T-helper 1 cell (primary cell): Measurements from ENCODE around the gene RLF.
"Not testable (repeated sequence)": the region's sequence is repeated elsewhere in the genome, so short reads cannot be mapped to it uniquely, and the experiment has no call there.

ENCODE experiments used
- DNase-seq, 5 donors: peaks; one replicate each; pipeline ENCODE4 v3.0.0-alpha.2; 2012 to 2020

Gene RLF

GRCh38 chr1:40162753-40163441 is 1.7 kb downstream of the RLF start:
- DNase-seq = no peak

DNA sequence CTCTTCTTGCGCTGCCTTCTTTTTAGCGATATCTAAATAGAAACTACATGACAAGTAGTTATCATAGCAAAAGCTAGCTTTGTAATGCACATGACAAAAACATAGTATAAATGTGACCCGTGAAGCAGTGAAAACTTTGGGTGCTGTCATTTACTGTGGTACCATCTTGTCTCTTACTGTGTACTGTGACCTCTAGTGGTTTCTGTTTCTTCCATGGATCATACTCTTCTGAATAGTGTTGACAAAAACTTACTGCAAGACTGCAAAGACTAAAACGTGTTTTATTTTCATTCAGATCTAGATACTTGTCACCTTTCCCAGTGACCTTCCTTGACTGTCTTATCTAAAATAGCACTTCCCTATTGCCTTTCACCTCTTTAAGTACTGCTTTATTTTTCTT is 6.1 kb downstream of the RLF start:
- no peak for DNase-seq

- DNase-seq = no peak
Observed at GRCh38 chr1:40171036-40171435, 9.8 kb downstream of the RLF start.

GRCh38 chr1:40174788-40175187 is 13.6 kb downstream of the RLF start:
- DNase-seq = no peak

DNA sequence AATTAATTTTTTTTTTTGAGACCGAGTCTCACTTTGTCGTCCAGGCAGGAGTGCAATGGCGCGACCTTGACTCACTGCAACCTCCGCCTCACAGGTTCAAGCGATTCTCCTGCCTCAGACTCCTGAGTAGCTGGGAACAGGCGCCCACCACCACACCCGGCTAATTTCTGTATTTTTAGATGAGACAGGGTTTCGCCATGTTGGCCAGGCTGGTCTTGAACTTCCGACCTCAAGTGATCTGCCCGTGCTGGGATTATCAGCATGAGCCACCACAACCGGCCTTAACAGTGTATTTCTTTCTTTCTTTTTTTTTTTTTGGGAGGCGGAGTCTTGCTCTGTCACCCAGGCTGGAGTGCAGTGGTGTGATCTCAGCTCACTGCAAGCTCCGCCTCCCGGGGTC is 15.8 kb downstream of the RLF start:
- DNase-seq = not testable (repeated sequence)

GRCh38 chr1:40178200-40178599 is 17.0 kb downstream of the RLF start:
- no peak for DNase-seq

GRCh38 chr1:40179496-40180089 is 18.4 kb downstream of the RLF start:
- no peak for DNase-seq

GRCh38 chr1:40183055-40183710 is 22.0 kb downstream of the RLF start:
- DNase-seq = peak in 1 of 5 donors; percentile 15

- no peak for DNase-seq
Observed at GRCh38 chr1:40184193-40184592, 23.0 kb downstream of the RLF start.

- peak in 2 of 5 donors; percentile 10 to 77 for DNase-seq
Observed at GRCh38 chr1:40185951-40186864, 25.0 kb downstream of the RLF start.

DNA sequence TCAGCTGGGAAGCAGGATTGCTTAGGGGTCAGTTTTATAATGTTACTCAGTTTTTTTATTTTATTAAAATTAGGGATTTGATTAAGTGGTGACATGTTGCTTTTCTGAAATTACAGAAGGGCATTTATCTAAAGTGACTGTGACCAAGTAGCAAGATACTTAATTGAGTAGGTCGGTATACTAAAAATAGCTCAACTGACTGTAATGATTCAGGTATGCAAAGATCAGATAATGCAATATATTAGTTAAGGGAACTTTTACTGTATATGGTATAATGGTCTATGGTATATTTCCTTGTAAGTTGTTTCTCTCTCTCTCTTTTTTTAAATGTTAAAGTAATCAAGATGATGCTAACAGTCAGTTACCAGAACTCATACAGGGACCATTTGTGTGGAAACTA is 26.2 kb downstream of the RLF start:
- no peak for DNase-seq

- not testable (repeated sequence) for DNase-seq
Observed at GRCh38 chr1:40194639-40195038, 33.5 kb downstream of the RLF start.

DNA sequence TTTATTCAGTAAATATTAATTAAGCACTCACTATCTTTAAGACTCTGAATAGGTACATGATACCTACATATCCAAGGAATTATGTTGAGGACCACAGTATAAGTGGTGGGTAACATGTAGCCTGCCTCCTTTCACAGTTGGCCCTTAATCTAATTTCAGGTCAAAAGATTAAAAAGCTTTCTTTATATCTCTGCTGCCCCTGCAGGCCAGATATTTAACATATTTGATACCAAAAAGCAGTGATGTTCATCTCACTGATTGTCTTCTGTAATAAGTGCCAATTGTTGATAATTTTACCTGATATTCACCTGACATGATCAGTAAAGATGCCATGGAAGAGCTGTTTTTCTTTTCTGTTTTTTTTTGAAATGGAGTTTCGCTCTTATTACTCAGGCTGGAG is 36.5 kb downstream of the RLF start:
- no peak for DNase-seq

DNA sequence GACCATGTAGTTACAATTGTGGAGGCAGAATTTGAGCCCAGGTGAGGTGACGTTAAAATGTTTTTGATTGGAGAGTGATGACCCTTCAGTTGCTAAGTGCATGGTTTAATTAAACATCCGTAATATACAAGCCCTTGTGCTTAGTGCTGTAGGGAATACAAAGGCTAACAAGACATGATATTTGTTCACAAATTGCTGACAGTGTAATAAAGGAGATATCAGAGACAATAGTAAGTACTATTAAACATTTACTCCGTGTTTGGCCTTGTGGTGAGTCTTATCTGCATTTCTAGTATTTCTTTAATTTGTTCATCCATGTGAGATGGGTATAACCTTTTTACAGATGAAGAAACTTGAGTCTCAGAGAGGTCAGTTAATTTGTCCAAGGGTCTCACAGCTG is 37.9 kb downstream of the RLF start:
- DNase-seq = no peak

DNA sequence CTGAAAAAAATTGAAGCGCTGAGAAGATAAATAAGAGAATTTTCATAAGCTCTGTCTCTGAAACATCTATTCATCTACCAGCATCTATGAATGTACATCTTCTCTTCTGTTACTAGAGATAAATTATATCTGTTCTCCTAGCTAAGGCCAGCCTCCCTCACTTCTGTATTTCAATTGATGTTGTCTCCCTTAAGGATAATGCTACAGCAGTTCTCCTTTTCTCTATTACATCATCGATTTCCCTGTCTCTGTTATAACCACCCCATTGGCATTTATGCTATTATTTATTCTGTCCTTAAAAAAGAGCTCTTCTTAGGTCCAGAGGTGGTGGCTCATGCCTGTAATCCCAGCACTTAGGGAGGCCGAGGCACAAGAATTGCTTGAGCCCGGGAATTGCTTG is 43.7 kb downstream of the RLF start:
- DNase-seq = no peak

DNA sequence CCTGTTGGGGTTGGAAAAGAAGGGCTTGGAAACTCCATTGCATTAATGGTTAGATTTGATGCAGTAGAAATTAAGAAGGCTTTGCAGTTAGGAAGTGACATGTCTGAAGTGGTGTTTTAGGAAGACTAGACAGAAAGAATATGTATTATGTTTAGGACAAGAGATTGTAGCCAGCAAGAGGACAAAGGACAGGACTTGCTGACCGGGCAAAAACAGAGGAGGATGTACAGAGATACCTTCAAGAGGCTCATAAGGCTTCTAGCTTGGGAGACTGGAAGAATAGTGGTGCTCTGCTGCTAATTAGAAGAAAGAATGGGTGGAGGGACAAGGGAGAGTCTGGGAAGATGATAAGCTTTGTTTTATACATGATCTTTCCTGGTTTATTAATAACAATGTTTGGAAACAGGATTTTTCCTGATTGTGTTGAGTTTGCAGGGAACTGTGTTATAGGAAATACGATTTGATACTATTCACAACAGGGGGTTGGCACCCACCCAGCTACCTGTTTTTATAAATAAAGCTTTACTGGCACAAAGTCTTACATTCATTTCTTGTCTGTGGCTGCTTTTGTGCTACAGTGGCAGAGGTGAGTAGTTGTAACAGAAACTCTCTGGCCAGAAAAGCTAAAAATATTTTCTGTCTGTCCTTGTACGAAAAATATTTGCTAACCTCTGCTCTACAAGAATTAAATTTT is 49.5 kb downstream of the RLF start:
- no peak for DNase-seq

GRCh38 chr1:40218333-40218732 is 57.1 kb downstream of the RLF start:
- no peak for DNase-seq

DNA sequence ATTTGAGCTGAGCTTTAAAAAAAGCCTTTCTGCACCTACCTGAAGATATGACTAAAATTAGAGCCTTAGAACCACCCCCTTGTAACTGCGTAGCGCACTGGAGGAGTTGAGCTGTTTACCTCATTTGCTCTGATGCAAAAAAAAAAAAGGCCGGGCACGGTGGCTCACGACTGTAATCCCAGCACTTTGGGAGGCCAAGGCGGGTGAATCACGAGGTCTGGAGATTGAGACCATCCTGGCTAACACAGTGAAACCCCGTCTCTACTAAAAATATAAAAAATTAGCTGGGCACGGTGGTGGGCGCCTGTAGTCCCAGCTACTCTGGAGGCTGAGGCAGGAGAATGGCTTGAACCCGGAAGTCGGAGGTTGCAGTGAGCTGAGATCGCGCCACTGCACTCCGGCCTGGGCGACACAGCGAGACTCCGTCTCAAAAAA is 60.3 kb downstream of the RLF start:
- not testable (repeated sequence) for DNase-seq

GRCh38 chr1:40221977-40222772 is 61.0 kb downstream of the RLF start:
- DNase-seq = no peak

- DNase-seq = peak in 1 of 5 donors; percentile 55
Observed at GRCh38 chr1:40224040-40224439, 62.9 kb downstream of the RLF start.

GRCh38 chr1:40226192-40226591 is 65.0 kb downstream of the RLF start:
- no peak for DNase-seq

- peak in 4 of 5 donors; percentile 14 to 86 (median 41) for DNase-seq
Observed at GRCh38 chr1:40232444-40232843, 71.3 kb downstream of the RLF start.
